ENCODE measurements around the gene PRDM2.

The PRDM2 gene

GRCh38 chr1:13836631-13837030 is 136.6 kb downstream of the PRDM2 start:
- Mint-ChIP-seq H3K4me3 (no peak overlapping the region), H3K36me3 (ENCODE audit: low read depth) (no peaks in the 10 kb centered on the region), H3K27me3 (ENCODE audit: low read depth) (peaks cover 1% of the 10 kb centered on the region), H3K4me1 (ENCODE audit: low read depth) (no peaks in the 10 kb centered on the region), H3K9me3 (no peaks in the 10 kb centered on the region), H3K27ac (no peak overlapping the region)
- no peak for DNase-seq (ENCODE audit: low spot score)

GRCh38 chr1:13838236-13838635 is 138.2 kb downstream of the PRDM2 start:
- peaks cover 12% of the 10 kb centered on the region for H3K27me3 Mint-ChIP-seq (ENCODE audit: low read depth)
- no peak for DNase-seq (ENCODE audit: low spot score)
- no peak overlapping the region for H3K27ac Mint-ChIP-seq
- H3K4me3 Mint-ChIP-seq = no peak overlapping the region
- no peaks in the 10 kb centered on the region for H3K36me3 Mint-ChIP-seq (ENCODE audit: low read depth)
- H3K9me3 Mint-ChIP-seq = no peaks in the 10 kb centered on the region
- no peaks in the 10 kb centered on the region for H3K4me1 Mint-ChIP-seq (ENCODE audit: low read depth)

- no peaks in the 10 kb centered on the region for H3K9me3 Mint-ChIP-seq
- DNase-seq (ENCODE audit: low spot score) = no peak
- H3K4me1 Mint-ChIP-seq (ENCODE audit: low read depth) = no peaks in the 10 kb centered on the region
- no peak overlapping the region for H3K27ac Mint-ChIP-seq
- H3K4me3 Mint-ChIP-seq = no peak overlapping the region
- H3K27me3 Mint-ChIP-seq (ENCODE audit: low read depth) = peaks cover 36% of the 10 kb centered on the region
- H3K36me3 Mint-ChIP-seq (ENCODE audit: low read depth) = no peaks in the 10 kb centered on the region
These were observed 142.5 kb downstream of the PRDM2 start for GRCh38 chr1:13842497-13842896.

- peaks cover 4% of the 10 kb centered on the region for H3K27me3 Mint-ChIP-seq (ENCODE audit: low read depth)
- no peak overlapping the region for H3K4me3 Mint-ChIP-seq
- H3K9me3 Mint-ChIP-seq = no peaks in the 10 kb centered on the region
- no peaks in the 10 kb centered on the region for H3K4me1 Mint-ChIP-seq (ENCODE audit: low read depth)
- DNase-seq (ENCODE audit: low spot score) = no peak
- no peak overlapping the region for H3K27ac Mint-ChIP-seq
- no peaks in the 10 kb centered on the region for H3K36me3 Mint-ChIP-seq (ENCODE audit: low read depth)
These were observed 151.7 kb downstream of the PRDM2 start for GRCh38 chr1:13851726-13852125.

GRCh38 chr1:13855554-13855953 is 155.6 kb downstream of the PRDM2 start:
- no peak for DNase-seq (ENCODE audit: low spot score)
- no peak overlapping the region for H3K4me3 Mint-ChIP-seq

GRCh38 chr1:13860031-13860430 is 160.0 kb downstream of the PRDM2 start:
- peaks cover 8% of the 10 kb centered on the region for H3K27me3 Mint-ChIP-seq (ENCODE audit: low read depth)
- H3K4me3 Mint-ChIP-seq = no peak overlapping the region
- DNase-seq (ENCODE audit: low spot score) = no peak
- no peak overlapping the region for H3K27ac Mint-ChIP-seq
- no peaks in the 10 kb centered on the region for H3K36me3 Mint-ChIP-seq (ENCODE audit: low read depth)
- no peaks in the 10 kb centered on the region for H3K9me3 Mint-ChIP-seq
- no peaks in the 10 kb centered on the region for H3K4me1 Mint-ChIP-seq (ENCODE audit: low read depth)

More at GRCh38 chr1:13855554-13855953, 155.6 kb downstream of the PRDM2 start:
- H3K36me3 Mint-ChIP-seq (ENCODE audit: low read depth) = no peaks in the 10 kb centered on the region
- H3K27ac Mint-ChIP-seq = no peak overlapping the region
- no peaks in the 10 kb centered on the region for H3K4me1 Mint-ChIP-seq (ENCODE audit: low read depth)
- H3K9me3 Mint-ChIP-seq = no peaks in the 10 kb centered on the region
- H3K27me3 Mint-ChIP-seq (ENCODE audit: low read depth) = peaks cover 11% of the 10 kb centered on the region

- Mint-ChIP-seq H3K36me3 (ENCODE audit: low read depth) (no peaks in the 10 kb centered on the region), H3K9me3 (no peaks in the 10 kb centered on the region), H3K4me1 (ENCODE audit: low read depth) (no peaks in the 10 kb centered on the region), H3K27ac (no peak overlapping the region), H3K27me3 (ENCODE audit: low read depth) (peaks cover 4% of the 10 kb centered on the region), H3K4me3 (no peak overlapping the region)
- DNase-seq (ENCODE audit: low spot score) = no peak
These were observed 164.8 kb downstream of the PRDM2 start for GRCh38 chr1:13864760-13865159.

- Mint-ChIP-seq H3K36me3 (ENCODE audit: low read depth) (no peaks in the 10 kb centered on the region), H3K27me3 (ENCODE audit: low read depth) (peaks cover 4% of the 10 kb centered on the region), H3K4me1 (ENCODE audit: low read depth) (no peaks in the 10 kb centered on the region), H3K4me3 (no peak overlapping the region), H3K9me3 (no peaks in the 10 kb centered on the region), H3K27ac (no peak overlapping the region)
- DNase-seq (ENCODE audit: low spot score) = no peak
These were observed 165.9 kb downstream of the PRDM2 start for GRCh38 chr1:13865851-13866250.

GRCh38 chr1:13867603-13868002 is 167.6 kb downstream of the PRDM2 start:
- H3K4me1 Mint-ChIP-seq (ENCODE audit: low read depth) = no peaks in the 10 kb centered on the region
- H3K27me3 Mint-ChIP-seq (ENCODE audit: low read depth) = peaks cover 4% of the 10 kb centered on the region
- no peak for DNase-seq (ENCODE audit: low spot score)
- no peaks in the 10 kb centered on the region for H3K36me3 Mint-ChIP-seq (ENCODE audit: low read depth)
- no peak overlapping the region for H3K4me3 Mint-ChIP-seq
- H3K27ac Mint-ChIP-seq = no peak overlapping the region
- H3K9me3 Mint-ChIP-seq = no peaks in the 10 kb centered on the region

GRCh38 chr1:13869172-13869797 is 169.3 kb downstream of the PRDM2 start:
- Mint-ChIP-seq H3K9me3 (no peaks in the 10 kb centered on the region), H3K36me3 (ENCODE audit: low read depth) (no peaks in the 10 kb centered on the region), H3K4me1 (ENCODE audit: low read depth) (no peaks in the 10 kb centered on the region), H3K27me3 (ENCODE audit: low read depth) (peaks cover 4% of the 10 kb centered on the region), H3K4me3 (no peak overlapping the region), H3K27ac (no peak overlapping the region)
- DNase-seq (ENCODE audit: low spot score) = no peak

GRCh38 chr1:13871413-13871812 is 171.4 kb downstream of the PRDM2 start:
- H3K4me1 Mint-ChIP-seq (ENCODE audit: low read depth) = no peaks in the 10 kb centered on the region
- no peak overlapping the region for H3K27ac Mint-ChIP-seq
- no peak overlapping the region for H3K4me3 Mint-ChIP-seq
- peaks cover 4% of the 10 kb centered on the region for H3K27me3 Mint-ChIP-seq (ENCODE audit: low read depth)
- H3K9me3 Mint-ChIP-seq = no peaks in the 10 kb centered on the region
- DNase-seq (ENCODE audit: low spot score) = no peak
- H3K36me3 Mint-ChIP-seq (ENCODE audit: low read depth) = no peaks in the 10 kb centered on the region

GRCh38 chr1:13871886-13872285 is 171.9 kb downstream of the PRDM2 start:
- Mint-ChIP-seq H3K27me3 (ENCODE audit: low read depth) (peaks cover 4% of the 10 kb centered on the region), H3K9me3 (no peaks in the 10 kb centered on the region), H3K36me3 (ENCODE audit: low read depth) (no peaks in the 10 kb centered on the region), H3K4me3 (no peak overlapping the region), H3K27ac (no peak overlapping the region), H3K4me1 (ENCODE audit: low read depth) (no peaks in the 10 kb centered on the region)
- no peak for DNase-seq (ENCODE audit: low spot score)

- Mint-ChIP-seq H3K27me3 (ENCODE audit: low read depth) (peaks cover 4% of the 10 kb centered on the region), H3K27ac (no peak overlapping the region), H3K36me3 (ENCODE audit: low read depth) (no peaks in the 10 kb centered on the region), H3K4me1 (ENCODE audit: low read depth) (no peaks in the 10 kb centered on the region), H3K9me3 (no peaks in the 10 kb centered on the region), H3K4me3 (no peak overlapping the region)
- DNase-seq (ENCODE audit: low spot score) = no peak
These were observed 173.0 kb downstream of the PRDM2 start for GRCh38 chr1:13873032-13873431.
